HUDEP-2 (cell line): ENCODE data around the gene COMMD10.
"Not testable (repeated sequence)": the region's sequence is repeated elsewhere in the genome, so short reads cannot be mapped to it uniquely, and the experiment has no call there.

Source experiments
- DNase-seq, 76 experiments: peaks; one replicate each; lab custom pipeline; 2025; ENCODE audit not compliant: unreplicated experiment in 76 of 76; lab: John Stamatoyannopoulos, UW

COMMD10 gene

GRCh38 chr5:116084871-116085715 lies at the start of gene COMMD10:
TSS of gene COMMD10 (plus strand) at chr5:116085025.
- peak in 75 of 76 experiments; percentile 5 to 79 (median 59) for DNase-seq

- no peak for DNase-seq
Measured at GRCh38 chr5:116035123-116035522, 49.7 kb upstream of the COMMD10 start.

DNA sequence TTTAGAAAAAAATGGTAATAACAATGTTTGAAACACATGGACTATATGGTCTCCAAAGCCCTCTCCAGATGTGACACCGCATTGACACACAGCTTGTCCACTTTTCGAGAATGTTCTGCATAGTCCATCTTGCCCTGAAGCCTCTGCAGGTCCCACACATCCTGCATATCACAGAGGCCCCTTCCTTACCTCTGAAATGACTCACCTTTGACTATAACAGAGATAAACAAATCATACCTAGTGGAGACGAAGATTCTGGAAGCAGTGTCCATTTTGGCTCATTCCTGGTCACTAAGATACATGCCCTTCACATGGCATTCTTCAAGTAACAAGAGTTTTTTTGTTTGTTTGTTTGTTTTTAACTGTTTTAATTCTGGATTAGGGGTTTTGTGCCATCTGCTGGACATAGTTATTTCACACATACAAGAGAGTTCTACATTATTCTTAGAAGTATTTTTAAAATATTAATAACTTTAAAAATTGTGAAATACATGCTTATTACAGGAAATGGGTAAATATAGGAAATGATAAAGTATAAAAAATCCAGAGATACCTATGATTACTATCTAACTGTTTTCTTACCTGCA lies 47.5 kb upstream of the COMMD10 start:
- no peak for DNase-seq

GRCh38 chr5:116038817-116039216 lies 46.0 kb upstream of the COMMD10 start:
- DNase-seq: no peak

- no peak for DNase-seq
Measured at GRCh38 chr5:116042375-116042774, 42.5 kb upstream of the COMMD10 start.

GRCh38 chr5:116044073-116044472 lies 40.8 kb upstream of the COMMD10 start:
- no peak for DNase-seq

GRCh38 chr5:116045821-116046220 lies 39.0 kb upstream of the COMMD10 start:
- no peak for DNase-seq

GRCh38 chr5:116046261-116046660 lies 38.6 kb upstream of the COMMD10 start:
- no peak for DNase-seq

DNA sequence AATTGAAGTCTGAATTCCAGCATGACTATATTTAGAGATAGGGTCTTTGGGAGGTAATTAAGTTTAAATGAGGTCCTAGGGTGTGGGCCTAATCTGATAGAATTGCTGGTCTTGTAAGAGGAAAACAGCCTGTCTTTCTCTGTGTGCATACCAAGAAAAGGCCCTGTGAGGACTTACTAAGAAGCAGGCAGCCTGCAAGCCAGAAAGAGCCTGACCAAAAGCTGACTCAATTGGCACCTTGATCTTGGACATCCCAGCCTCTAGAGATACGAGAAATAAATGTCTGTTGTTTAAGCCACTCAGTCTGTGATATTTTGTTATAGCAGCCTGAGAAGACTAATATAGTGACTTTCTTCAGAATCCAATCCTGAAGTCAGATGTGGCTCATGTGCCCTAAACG lies 38.0 kb upstream of the COMMD10 start:
- DNase-seq: no peak

DNA sequence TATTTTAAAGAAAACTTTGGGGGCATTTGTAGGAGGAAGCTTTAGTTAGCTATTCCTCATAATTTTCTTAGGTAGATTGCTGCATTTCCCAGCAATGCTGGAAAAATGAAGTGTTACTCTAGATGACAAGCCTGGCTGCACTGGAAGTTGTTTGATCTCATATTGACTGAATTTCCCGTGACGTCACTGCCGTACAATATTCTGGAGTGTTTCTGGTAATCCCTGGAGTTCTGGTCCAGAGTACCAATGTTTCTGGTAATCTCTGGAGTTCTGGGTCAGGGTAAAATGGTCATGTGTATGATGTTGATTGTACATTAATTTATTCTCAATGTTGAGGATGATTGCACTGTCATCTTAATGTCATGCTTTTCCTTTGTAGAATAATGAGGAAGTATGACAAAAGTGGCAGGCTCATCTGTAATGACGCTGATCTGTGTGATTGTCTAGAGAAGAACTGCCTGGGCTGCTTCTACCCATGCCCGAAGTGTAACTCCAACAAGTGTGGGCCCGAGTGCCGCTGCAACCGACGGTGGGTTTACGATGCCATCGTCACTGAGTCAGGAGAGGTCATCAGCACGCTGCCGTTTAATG lies 26.4 kb upstream of the COMMD10 start:
- DNase-seq: no peak

- DNase-seq: no peak
Measured at GRCh38 chr5:116062352-116062751, 22.5 kb upstream of the COMMD10 start.

DNA sequence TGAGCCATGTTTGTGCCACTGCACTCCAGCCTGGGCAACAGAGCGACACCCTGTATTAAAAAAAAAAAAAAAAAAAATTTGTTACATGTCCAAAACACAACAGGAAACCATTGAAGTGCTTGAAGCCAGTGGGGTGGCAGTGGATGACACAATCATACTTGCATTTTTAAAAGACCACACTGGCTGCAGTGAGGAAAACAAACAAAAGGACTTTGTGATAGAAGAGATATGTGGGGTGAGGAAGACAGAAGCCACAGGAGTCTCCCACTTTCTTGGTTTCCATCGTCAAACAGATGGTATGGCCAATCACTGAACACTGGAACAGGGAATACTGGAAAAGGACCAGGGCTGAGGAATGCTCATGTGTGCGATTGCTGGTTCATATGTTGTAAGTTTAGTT lies 20.9 kb upstream of the COMMD10 start:
- no peak for DNase-seq

GRCh38 chr5:116068028-116068632 lies 16.7 kb upstream of the COMMD10 start:
- DNase-seq: peak in 21 of 76 experiments; percentile 2 to 51 (median 11)

DNA sequence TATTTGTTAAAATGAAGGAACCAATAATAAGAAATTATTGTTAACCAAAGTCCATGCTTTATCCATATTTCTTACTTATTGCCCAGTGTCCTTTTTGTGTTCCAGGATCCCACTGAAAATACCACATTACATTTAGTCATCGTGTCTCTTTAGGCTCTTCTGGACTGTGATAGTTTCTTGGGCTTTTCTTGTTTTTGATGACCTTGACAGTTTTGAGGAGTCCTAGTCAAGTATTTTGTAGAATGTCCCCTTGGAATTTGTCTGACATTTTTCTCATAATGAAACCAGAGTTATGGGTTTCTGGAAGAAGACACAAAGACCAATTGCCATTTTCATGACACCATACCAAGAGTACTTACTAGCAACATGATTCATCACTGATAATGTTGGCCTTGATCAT lies 13.6 kb upstream of the COMMD10 start:
- DNase-seq: no peak

DNA sequence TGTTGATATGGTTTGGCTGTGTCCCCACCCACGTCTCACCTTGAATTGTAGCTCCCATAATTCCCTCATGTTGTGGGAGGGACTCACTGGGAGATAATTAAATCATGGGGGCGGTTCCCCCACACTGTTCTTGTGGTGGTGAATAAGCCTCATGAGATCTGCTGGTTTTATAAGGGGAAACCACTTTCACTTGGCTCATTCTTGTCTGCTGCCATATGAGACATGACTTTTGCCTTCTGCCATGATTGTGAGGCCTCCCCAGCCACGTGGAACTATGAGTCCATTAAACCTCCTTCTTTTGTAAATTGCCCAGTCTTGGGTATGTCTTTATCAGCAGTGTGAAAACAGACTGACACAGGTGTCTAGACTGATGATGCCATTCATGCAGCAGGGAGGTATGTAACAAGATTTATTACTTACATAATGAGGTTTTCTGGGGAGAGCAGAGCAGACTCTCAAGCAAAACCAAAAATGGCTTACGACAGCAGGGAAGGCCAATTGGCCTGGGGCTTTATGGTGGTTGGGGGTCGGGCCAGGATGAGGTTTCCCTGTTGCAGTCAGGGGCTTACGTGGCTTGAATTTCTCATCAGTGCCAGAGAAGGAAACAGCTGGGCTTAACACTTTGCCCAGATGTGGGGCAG lies 9.5 kb upstream of the COMMD10 start:
- DNase-seq: peak in 7 of 76 experiments; percentile 1 to 29 (median 12)

DNA sequence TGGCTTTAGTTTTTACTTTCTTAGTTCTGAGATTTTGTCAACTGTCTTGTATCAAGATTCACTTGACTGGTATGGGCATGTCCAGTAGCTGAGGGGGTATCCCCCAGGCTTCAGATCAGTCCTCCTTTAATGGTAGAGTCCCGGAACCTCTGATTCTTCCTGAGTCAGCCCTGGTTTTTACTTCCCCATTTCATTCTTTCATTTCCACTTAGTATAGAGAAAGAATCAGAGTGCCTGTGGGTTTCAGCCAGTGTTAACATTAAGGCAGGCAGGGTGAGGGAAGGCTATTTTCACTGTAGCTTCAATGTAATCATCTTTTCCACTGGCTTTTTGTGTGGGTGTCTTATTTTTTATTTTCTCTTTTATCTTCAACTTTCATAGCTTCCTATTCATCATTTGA lies 8.3 kb upstream of the COMMD10 start:
- DNase-seq: peak in 1 of 76 experiments; percentile 1

GRCh38 chr5:116078199-116078598 lies 6.6 kb upstream of the COMMD10 start:
- no peak for DNase-seq

- peak in 10 of 76 experiments; percentile 1 to 30 (median 10) for DNase-seq
Measured at GRCh38 chr5:116084287-116084691, 536 bp upstream of the COMMD10 start.

GRCh38 chr5:116086309-116086708 lies 1.5 kb downstream of the COMMD10 start:
- DNase-seq: not testable (repeated sequence)

GRCh38 chr5:116088062-116088461 lies 3.2 kb downstream of the COMMD10 start:
- DNase-seq: peak in 4 of 76 experiments; percentile 1 to 18 (median 10)

- DNase-seq: peak in 2 of 76 experiments; percentile 1 to 11
Measured at GRCh38 chr5:116090302-116090701, 5.5 kb downstream of the COMMD10 start.
